GM10266 (cell line): ENCODE results near the gene MINDY4B.

Experiments
- DNase-seq: peaks from one replicate; pipeline ENCODE4 v3.0.0; 2012; ENCODE audit errors: extremely low spot score
- CTCF ChIP-seq: IDR thresholded peaks from 2 replicates; pipeline ENCODE4 v1.5.1; 2012; ENCODE audit warnings: mild to moderate bottlenecking, low read depth; ENCODE audit not compliant: control insufficient read depth, insufficient read depth; ENCODE audit errors: missing control alignments

MINDY4B gene

GRCh38 chr3:150830094-150830681, 75.1 kb downstream of the MINDY4B start:
- TF ChIP-seq CTCF, result peak; percentile 50
- no peak for DNase-seq

DNA sequence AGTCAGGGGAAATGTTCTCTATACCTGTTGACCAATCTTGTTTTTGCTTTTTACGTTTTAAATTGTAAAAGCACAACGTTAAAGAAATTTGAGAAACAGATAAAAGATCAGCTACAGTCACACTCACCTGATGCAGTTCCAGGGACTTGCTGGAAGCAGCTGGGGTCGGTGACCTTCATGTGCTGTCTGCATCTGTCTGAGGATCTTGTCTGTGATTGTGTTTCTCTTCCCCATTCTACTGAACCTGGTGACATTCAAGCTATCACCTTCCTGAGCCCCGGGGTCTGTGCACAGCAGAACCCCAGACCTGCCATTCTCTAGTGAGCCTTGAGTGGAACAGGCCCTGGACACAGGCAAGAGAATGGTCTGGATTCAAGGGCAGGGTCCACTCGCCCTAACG, 75.8 kb downstream of the MINDY4B start:
- TF ChIP-seq CTCF, result no peak
- no peak for DNase-seq

DNA sequence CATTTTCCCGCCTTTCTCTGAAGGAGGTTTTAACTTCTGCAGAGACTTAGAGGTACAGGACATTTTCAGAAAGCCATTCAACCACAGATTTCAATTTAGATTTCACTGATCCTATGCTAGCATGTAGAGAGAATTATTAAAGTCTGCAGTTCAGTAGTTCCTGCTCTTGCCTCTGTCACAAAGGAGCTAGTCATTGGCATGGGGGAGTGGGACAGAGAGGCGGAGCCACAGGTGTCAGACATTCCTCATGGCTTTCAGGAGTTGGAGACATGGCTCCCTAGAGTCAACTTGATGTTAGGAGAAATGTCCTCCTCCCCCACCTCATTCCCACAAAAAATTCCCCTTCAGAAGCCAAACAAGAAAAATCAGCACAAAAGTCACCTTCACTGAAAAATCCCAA, 76.2 kb downstream of the MINDY4B start:
- TF ChIP-seq CTCF, result no peak
- no peak for DNase-seq

GRCh38 chr3:150828261-150828660, 77.0 kb downstream of the MINDY4B start:
- no peak for TF ChIP-seq CTCF
- no peak for DNase-seq

- no peak for TF ChIP-seq CTCF
- DNase-seq, result no peak
Measured at GRCh38 chr3:150826466-150827282, 78.6 kb downstream of the MINDY4B start.

DNA sequence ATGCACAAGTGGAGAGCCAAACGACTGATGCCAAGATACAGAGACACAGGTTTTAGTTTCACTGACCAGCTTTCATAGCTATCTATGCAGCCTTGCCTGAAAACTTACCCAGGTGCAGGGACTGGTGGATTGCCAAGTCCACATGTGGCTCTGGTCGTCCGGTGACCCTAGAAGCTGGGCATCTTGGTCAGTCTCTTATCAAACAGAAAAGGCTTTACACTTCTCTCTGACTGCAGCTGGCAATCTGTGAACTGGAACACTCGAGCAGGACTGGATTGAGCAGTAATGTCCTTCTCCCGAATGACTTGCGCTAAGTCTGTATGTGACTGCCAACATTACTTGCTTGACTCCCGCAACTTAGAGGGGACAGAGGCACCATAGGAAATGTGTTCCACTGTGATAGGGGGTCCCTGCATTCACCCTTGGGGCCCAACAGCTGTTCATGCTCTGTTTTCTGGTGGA, 79.3 kb downstream of the MINDY4B start:
- TF ChIP-seq CTCF, result no peak
- no peak for DNase-seq
